ENCODE results near the gene ZFAND2A.

GRCh38 chr7:1106793-1107421 is 53.1 kb downstream of the ZFAND2A start:
- TF ChIP-seq BHLHE40 (IDR thresholded peaks at IDR 0.05; ENCODE audit: borderline replicate concordance) = no peak
- TF ChIP-seq L3MBTL2 (conservative IDR thresholded peaks at IDR 0.05) = no peak
- no peak for TF ChIP-seq ELF4 (IDR thresholded peaks at IDR 0.05)
- TF ChIP-seq HDGF (IDR thresholded peaks at IDR 0.05; ENCODE audit: borderline replicate concordance) = no peak
- no peak for TF ChIP-seq SUZ12 (IDR thresholded peaks at IDR 0.05)
- TF ChIP-seq FOXA1 (IDR thresholded peaks at IDR 0.05) = no peak

Measured in HEK293T (cell line).